Hepatocyte (in vitro differentiated cells): Measurements from ENCODE around the gene THOP1.

Experiments used
- EZH2 ChIP-seq: fragments of 200-600 bp; sonication (generic); IDR thresholded peaks from 2 replicates; pipeline ENCODE4 v1.6.1; 2016; ENCODE audit warnings: antibody characterized with exemption, mild to moderate bottlenecking, borderline replicate concordance
- TF ChIP-seq, protein P1 (sequence below): fragments of 200-600 bp; sonication (generic); IDR thresholded peaks from 2 replicates; pipeline ENCODE4 v1.5.1; 2016; ENCODE audit warnings: antibody characterized with exemption, mild to moderate bottlenecking; ENCODE audit not compliant: poor library complexity

DNA sequence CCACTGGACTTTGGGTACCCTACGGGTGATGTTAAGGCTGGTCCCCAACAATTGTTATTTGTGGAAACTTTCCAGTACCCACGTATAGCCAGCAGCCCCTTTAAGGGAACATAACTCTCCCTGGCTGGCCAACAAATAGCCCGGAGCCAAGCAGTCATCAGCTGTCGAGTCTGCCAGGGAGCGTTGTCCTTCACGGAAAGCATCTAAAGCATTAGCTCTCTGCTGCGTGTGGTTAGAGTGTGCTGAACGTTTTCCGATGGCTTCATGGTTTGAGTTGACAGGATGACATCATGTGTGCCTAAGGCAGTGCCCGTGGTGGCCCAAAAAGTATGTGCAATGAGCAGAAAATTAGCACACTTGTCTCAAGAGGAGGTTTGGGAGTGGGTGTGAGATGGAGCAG lies 78.5 kb downstream of the THOP1 start:
- no peak for TF ChIP-seq EZH2
- TF ChIP-seq, protein P1, sequence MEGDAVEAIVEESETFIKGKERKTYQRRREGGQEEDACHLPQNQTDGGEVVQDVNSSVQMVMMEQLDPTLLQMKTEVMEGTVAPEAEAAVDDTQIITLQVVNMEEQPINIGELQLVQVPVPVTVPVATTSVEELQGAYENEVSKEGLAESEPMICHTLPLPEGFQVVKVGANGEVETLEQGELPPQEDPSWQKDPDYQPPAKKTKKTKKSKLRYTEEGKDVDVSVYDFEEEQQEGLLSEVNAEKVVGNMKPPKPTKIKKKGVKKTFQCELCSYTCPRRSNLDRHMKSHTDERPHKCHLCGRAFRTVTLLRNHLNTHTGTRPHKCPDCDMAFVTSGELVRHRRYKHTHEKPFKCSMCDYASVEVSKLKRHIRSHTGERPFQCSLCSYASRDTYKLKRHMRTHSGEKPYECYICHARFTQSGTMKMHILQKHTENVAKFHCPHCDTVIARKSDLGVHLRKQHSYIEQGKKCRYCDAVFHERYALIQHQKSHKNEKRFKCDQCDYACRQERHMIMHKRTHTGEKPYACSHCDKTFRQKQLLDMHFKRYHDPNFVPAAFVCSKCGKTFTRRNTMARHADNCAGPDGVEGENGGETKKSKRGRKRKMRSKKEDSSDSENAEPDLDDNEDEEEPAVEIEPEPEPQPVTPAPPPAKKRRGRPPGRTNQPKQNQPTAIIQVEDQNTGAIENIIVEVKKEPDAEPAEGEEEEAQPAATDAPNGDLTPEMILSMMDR, result no peak
